Astrocyte of the cerebellum (primary cell): Measurements from ENCODE around the gene PIN1.

Source experiments
- DNase-seq: peaks from one replicate; pipeline ENCODE4 v3.0.0-alpha.2; 2011; ENCODE audit warnings: low read depth
- H3K4me3 ChIP-seq: 2 replicates; pipeline ENCODE4 v1.5.1; 2011; ENCODE audit warnings: mild to moderate bottlenecking, low read depth, low read length, moderate library complexity
- CTCF ChIP-seq: IDR thresholded peaks from 2 replicates; pipeline ENCODE4 v1.5.1; 2012; ENCODE audit warnings: low read length, low read depth, moderate library complexity, mild to moderate bottlenecking; ENCODE audit errors: missing control alignments
- in situ Hi-C: cut with HindIII; loops from 2 replicates; pipeline ENCODE4 v1.10.0; 2017; ENCODE audit warnings: low sequenced_read_pairs

PIN1 gene

DNA sequence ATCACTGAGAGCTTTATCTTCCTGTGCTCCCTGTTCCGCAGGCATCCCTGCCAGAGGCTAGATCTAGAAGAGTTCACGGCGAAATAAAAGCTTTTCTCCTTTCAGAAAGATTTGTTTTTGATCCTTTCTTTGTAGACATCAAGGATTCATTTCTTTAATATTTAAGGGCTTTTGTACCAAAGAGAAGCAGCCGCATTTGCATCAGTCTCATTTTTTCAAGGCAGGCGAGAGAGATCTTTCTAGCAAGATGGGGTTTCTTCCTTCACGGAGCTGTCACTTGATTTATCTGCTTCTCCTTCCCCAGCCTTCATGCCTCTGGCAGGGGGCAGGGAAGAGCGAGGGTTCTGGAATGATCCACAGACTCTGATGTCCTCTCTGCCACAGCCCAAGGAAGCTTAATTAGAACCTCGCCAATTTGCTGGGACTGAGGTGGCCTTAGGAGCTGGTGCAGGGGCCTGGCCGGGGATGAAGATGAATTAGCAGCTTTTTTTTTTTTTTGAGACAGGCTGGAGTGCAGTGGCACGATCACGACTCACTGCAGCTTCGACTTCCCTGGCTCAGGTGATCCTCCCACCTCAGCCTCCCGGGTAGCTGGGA lies 40.0 kb downstream of the PIN1 start:
- no peak for DNase-seq
- no peak overlapping the region for H3K4me3 ChIP-seq
- in situ Hi-C loops, result no loop called here
- TF ChIP-seq CTCF, result no peak

DNA sequence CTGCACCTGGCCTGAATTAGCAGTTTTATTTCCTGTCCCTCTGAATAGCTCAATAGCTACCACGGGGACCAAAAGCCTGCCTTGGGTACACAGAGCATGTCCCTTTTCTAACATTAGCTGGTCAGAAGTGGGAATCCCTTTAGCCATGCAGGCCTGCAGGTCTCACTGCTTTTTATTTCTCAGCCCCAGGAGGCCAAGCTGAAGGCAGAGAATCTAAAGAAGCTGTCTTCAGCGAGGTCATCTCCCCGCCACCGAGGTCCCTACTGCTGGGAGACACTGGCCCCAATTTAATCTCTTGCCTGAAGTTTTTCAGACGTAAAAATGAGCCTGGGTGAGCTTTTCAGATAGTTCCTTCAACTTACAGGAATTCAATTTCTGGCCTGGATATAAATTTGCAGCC lies 40.7 kb downstream of the PIN1 start:
- no peak for DNase-seq
- TF ChIP-seq CTCF, result no peak
- in situ Hi-C loops, result no loop called here
- no peak overlapping the region for H3K4me3 ChIP-seq

- DNase-seq, result no peak
- in situ Hi-C loops, result no loop called here
- TF ChIP-seq CTCF, result no peak
- H3K4me3 ChIP-seq, result no peak overlapping the region
Observed at GRCh38 chr19:9877780-9878510, 42.8 kb downstream of the PIN1 start.

DNA sequence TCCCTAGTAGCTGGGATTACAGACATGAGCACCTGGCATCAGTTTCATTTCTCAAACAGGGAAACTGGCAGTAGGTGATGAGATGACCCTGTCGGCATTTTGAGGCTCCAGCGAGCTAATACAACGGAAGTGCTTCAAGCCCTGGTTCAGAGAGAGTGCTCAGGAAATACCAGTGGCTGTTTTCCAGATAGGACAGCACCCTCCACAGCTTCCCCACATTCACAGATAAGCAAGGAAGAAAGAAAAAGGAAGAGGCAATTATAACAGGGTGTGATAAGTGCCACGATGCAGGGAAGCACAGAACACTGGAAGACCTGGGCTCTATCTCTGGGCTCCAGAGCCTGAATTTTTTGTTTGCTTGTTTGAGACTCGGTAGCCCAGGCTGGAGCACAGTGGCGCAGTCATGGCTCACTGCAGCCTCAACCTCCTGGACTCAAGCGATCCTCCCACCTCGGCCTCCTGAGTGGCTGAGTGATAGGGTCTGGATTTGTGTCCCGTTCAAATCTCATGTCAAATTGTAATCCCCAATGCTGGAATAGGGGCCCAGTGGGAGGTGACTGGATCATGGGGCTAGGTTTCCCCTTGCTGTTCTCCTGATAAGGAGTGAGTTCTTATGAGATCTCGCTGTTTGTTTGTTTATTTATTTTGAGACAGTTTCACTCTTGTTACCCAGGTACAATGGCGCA lies 43.5 kb downstream of the PIN1 start:
- in situ Hi-C loops, result no loop called here
- no peak for TF ChIP-seq CTCF
- H3K4me3 ChIP-seq, result no peak overlapping the region
- DNase-seq, result no peak

- no peak overlapping the region for H3K4me3 ChIP-seq
- DNase-seq, result no peak
- in situ Hi-C loops, result no loop called here
- no peak for TF ChIP-seq CTCF
Observed at GRCh38 chr19:9881720-9882119, 46.6 kb downstream of the PIN1 start.

GRCh38 chr19:9883231-9883758 lies 48.2 kb downstream of the PIN1 start:
- TF ChIP-seq CTCF, result no peak
- no peak overlapping the region for H3K4me3 ChIP-seq
- in situ Hi-C loops, result no loop called here
- DNase-seq, result no peak
